ENCODE data around the gene RLBP1.
A peak's percentile ranks its signal among the peaks of the same experiment; 100 is the strongest.

Gene RLBP1

GRCh38 chr15:89177633-89178306 is 43.6 kb downstream of the RLBP1 start:
- peak overlapping the region; percentile 45; the same call in 1 of the 2 replicates for H3K27ac ChIP-seq
- peak; percentile 96 for TF ChIP-seq CTCF (conservative IDR thresholded peaks at IDR 0.05)

DNA sequence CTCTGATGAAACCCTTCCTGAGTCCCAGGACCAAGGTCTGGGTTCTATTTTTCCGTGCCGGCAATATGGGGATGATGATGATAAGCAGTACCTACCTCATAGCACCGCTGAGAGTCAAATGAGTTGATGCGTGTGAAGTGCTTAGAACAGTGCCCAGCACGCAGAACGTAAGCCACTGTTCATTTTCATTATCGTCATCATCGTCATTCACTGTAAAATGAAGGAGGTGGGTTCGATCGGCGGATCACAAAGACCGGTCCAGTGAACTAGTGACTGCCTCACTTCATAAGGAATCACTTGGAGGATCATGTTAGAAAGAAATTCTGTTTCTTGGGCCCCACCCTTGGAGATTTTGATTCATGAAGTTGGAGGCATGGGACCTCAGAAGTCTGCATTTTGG is 44.3 kb downstream of the RLBP1 start:
- TF ChIP-seq CTCF (conservative IDR thresholded peaks at IDR 0.05): no peak
- peak overlapping the region; percentile 45; the same call in 1 of the 2 replicates for H3K27ac ChIP-seq

DNA sequence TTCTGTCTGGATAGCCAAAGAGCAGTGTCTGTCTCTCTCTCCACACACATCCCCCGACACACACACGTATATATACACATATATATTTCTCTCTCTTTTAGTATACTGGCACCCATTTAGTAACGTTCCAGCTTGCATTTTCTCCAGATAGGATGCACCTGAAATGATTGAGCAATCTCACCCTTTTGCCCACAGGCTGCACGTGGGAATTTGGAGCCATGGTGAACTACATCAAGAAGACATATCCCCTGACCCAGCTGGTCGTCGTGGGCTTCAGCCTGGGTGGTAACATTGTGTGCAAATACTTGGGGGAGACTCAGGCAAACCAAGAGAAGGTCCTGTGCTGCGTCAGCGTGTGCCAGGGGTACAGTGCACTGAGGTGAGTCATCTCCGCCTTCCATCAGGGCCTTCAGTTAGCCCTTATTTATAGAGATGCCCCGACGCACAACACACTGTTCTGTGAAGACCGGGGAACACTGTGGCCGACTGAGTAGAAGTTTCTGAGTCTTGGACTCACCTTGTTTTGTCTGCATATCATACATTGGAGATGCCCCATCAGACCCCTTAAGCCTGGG is 45.7 kb downstream of the RLBP1 start:
- TF ChIP-seq CTCF (conservative IDR thresholded peaks at IDR 0.05): no peak
- peak overlapping the region; percentile 62 for H3K27ac ChIP-seq

DNA sequence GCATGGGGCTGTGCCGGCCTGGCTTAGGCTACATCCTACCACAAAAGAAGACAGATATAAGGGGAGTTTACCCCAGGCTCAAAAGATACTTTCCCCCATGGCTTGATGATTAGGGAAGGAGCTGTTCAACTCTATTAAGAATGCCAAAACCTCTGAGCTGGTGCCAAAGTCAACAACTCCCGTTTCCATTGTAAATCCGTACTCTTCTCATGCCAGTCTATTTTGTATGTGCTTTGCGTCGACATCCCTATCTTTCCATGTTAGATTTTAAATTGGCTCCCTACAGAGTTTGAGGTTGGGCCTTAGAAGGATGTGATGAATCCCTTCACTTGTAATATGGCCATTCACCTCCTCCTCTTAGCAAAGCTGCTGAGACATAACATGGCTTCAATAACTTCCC is 46.9 kb downstream of the RLBP1 start:
- TF ChIP-seq CTCF (conservative IDR thresholded peaks at IDR 0.05): no peak

DNA sequence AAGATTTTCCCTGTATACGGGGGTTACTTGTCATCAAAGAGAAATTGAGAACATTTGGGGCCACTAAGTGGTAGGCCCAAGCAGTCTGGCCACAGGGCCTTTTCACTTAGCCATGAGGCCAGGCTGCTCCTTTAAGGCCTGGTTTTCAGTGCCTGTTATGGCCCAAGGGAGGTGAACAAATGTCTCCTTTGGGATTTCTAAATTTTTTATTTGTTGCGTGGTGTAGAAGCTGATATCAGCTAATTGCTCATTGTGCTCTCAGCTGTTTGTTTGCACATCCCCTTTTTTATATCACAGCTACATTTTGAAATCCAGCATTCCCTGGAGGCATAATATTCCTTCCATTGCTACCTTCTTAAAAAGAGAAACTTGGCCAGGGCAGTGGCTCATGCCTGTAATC is 48.5 kb downstream of the RLBP1 start:
- peak overlapping the region; percentile 62; the same call in 1 of the 2 replicates for H3K27ac ChIP-seq
- no peak for TF ChIP-seq CTCF (conservative IDR thresholded peaks at IDR 0.05)

More for the DNA sequence above, 46.9 kb downstream of the RLBP1 start:
- H3K27ac ChIP-seq: peak overlapping the region; percentile 62

GRCh38 chr15:89171136-89172072 is 50.0 kb downstream of the RLBP1 start:
- peak; percentile 89 for TF ChIP-seq CTCF (conservative IDR thresholded peaks at IDR 0.05)
- H3K27ac ChIP-seq: peak overlapping the region; percentile 2; the same call in 1 of the 2 replicates

GRCh38 chr15:89170364-89170763 is 51.0 kb downstream of the RLBP1 start:
- TF ChIP-seq CTCF (conservative IDR thresholded peaks at IDR 0.05): no peak

More at GRCh38 chr15:89170364-89170763, 51.0 kb downstream of the RLBP1 start:
- no peak overlapping the region for H3K27ac ChIP-seq
